Measurements from ENCODE around the gene NMS.

GRCh38 chr2:100446696-100447095 is 23.6 kb upstream of the NMS start:
- TF ChIP-seq ZFP30 (CRISPR knock-in tag; IDR thresholded peaks at IDR 0.05) (no peak), CREB5 (CRISPR knock-in tag; IDR thresholded peaks at IDR 0.05; ENCODE audit: low read depth) (no peak), ZNF8 (CRISPR knock-in tag; IDR thresholded peaks at IDR 0.05) (no peak), PATZ1 (CRISPR knock-in tag; IDR thresholded peaks at IDR 0.05; ENCODE audit: borderline replicate concordance) (no peak), BACH2 (CRISPR knock-in tag; IDR thresholded peaks at IDR 0.05; ENCODE audit: borderline replicate concordance) (no peak), ZNF565 (CRISPR knock-in tag; conservative IDR thresholded peaks at IDR 0.05; ENCODE audit: low read depth) (no peak), RARB (CRISPR knock-in tag; IDR thresholded peaks at IDR 0.05) (no peak), PPARA (CRISPR knock-in tag; IDR thresholded peaks at IDR 0.05; ENCODE audit: borderline replicate concordance) (no peak), SNAI2 (CRISPR knock-in tag; IDR thresholded peaks at IDR 0.05) (no peak), POU6F1 (CRISPR knock-in tag; IDR thresholded peaks at IDR 0.05; ENCODE audit: borderline replicate concordance, low read depth) (no peak)

Data from SK-N-SH treated with all-trans-retinoic acid at 6 μM for 48 hours (cell line).